Measurements from ENCODE around the gene RNF220.

GRCh38 chr1:44592208-44593145, 187.4 kb downstream of the RNF220 start:
- TF ChIP-seq ZNF837 (tag by site-specific recombination; IDR thresholded peaks at IDR 0.05) (no peak), CTCF (tag by site-specific recombination; IDR thresholded peaks at IDR 0.05) (no peak), ZBTB11 (tag by site-specific recombination; conservative IDR thresholded peaks at IDR 0.05; ENCODE audit: low read depth) (no peak), SP2 (tag by site-specific recombination; IDR thresholded peaks at IDR 0.05) (no peak), HOXC10 (CRISPR knock-in tag; IDR thresholded peaks at IDR 0.05) (no peak), ZNF311 (tag by site-specific recombination; IDR thresholded peaks at IDR 0.05; ENCODE audit: borderline replicate concordance) (no peak), SP3 (tag by site-specific recombination; IDR thresholded peaks at IDR 0.05) (no peak), ZNF174 (tag by site-specific recombination; IDR thresholded peaks at IDR 0.05) (no peak), ZFP41 (tag by site-specific recombination; IDR thresholded peaks at IDR 0.05; ENCODE audit: borderline replicate concordance) (no peak), ZNF776 (tag by site-specific recombination; IDR thresholded peaks at IDR 0.05; ENCODE audit: borderline replicate concordance) (no peak), ZNF513 (tag by site-specific recombination; IDR thresholded peaks at IDR 0.05) (no peak), ZNF626 (tag by site-specific recombination; IDR thresholded peaks at IDR 0.05) (no peak), ZBTB1 (tag by site-specific recombination; IDR thresholded peaks at IDR 0.05) (no peak), BCL11A (tag by site-specific recombination; IDR thresholded peaks at IDR 0.05; ENCODE audit: low read depth) (no peak)
